Naive B cell (primary cell): ENCODE results near the gene CNTLN. TPM values are rescaled to one million over a fixed set of nuclear protein-coding genes. Genes with fewer than 3 reads are reported as not detected.
"Not testable (repeated sequence)": the region's sequence is repeated elsewhere in the genome, so short reads cannot be mapped to it uniquely, and the experiment has no call there.

ENCODE experiments used
- ATAC-seq, 2 donors: fragments of 150-1000 bp; cut with Tn5 transposase; 2 replicates each; pipeline ENCODE4 v1.10.0; 2021; ENCODE audit warnings: low read depth in 2 of 2, mild to moderate bottlenecking in 2 of 2, moderate library complexity in 2 of 2
- DNase-seq: peaks from one replicate; pipeline ENCODE4 v3.0.0; 2022
- H3K27ac Mint-ChIP-seq, 6 donors: one replicate each; pipeline ENCODE4 v1.8.0; 2020 to 2022; ENCODE audit warnings: mild to moderate bottlenecking in 6 of 6, mixed read lengths in 6 of 6, moderate library complexity in 5 of 6, inconsistent platforms in 2 of 6
- H3K27me3 Mint-ChIP-seq, 3 donors: one replicate each; pipeline ENCODE4 v1.8.0; 2021 to 2022; ENCODE audit warnings: mixed read lengths in 3 of 3, mild to moderate bottlenecking in 1 of 3
- H3K36me3 Mint-ChIP-seq, 2 donors: one replicate each; pipeline ENCODE4 v1.8.0; 2020 to 2022; ENCODE audit warnings: mixed read lengths in 2 of 2, inconsistent platforms in 1 of 2, mild to moderate bottlenecking in 1 of 2
- H3K4me1 Mint-ChIP-seq, 3 donors: one replicate each; pipeline ENCODE4 v1.8.0; 2020 to 2022; ENCODE audit warnings: mixed read lengths in 3 of 3, inconsistent platforms in 1 of 3, mild to moderate bottlenecking in 1 of 3, moderate library complexity in 1 of 3
- H3K4me3 Mint-ChIP-seq, 8 donors: one replicate each; pipeline ENCODE4 v1.8.0; 2020 to 2022; ENCODE audit warnings: mild to moderate bottlenecking in 8 of 8, mixed read lengths in 8 of 8, moderate library complexity in 8 of 8, inconsistent platforms in 2 of 8
- H3K9me3 Mint-ChIP-seq, 7 donors: one replicate each; pipeline ENCODE4 v1.8.0; 2020 to 2022; ENCODE audit warnings: mixed read lengths in 7 of 7, mild to moderate bottlenecking in 5 of 7, inconsistent platforms in 2 of 7, moderate library complexity in 1 of 7
- polyA plus RNA-seq, 6 donors: library from polyadenylated mRNA; unstranded; fragments of 300-500 nt; fragmentation: Illumina TruSeq; gene quantifications; one replicate each; pipeline ENCODE4 v1.2.3, GENCODE V29; 2021; ENCODE audit warnings: low read depth in 6 of 6

CNTLN gene
- polyA plus RNA-seq, 6 donors from 2014 or later = 0.07 TPM; not detected in 5

GRCh38 chr9:17354006-17354405 lies 219.2 kb downstream of the CNTLN start:
- not testable (repeated sequence) for H3K36me3 Mint-ChIP-seq, H3K27ac Mint-ChIP-seq, H3K4me1 Mint-ChIP-seq, H3K4me3 Mint-ChIP-seq, DNase-seq, H3K27me3 Mint-ChIP-seq, H3K9me3 Mint-ChIP-seq, ATAC-seq

GRCh38 chr9:17361378-17361777 lies 226.5 kb downstream of the CNTLN start:
- no peak for ATAC-seq
- DNase-seq = no peak
- H3K4me1 Mint-ChIP-seq = peaks cover 0 to 6% (median 0%) of the 10 kb centered on the region in 3 donors
- no peak overlapping the region for H3K4me3 Mint-ChIP-seq
- H3K27me3 Mint-ChIP-seq = no peaks in the 10 kb centered on the region
- H3K9me3 Mint-ChIP-seq = peaks cover 0 to 5% (median 0%) of the 10 kb centered on the region in 7 donors
- H3K27ac Mint-ChIP-seq = no peak overlapping the region
- no peaks in the 10 kb centered on the region for H3K36me3 Mint-ChIP-seq

GRCh38 chr9:17367035-17367434 lies 232.2 kb downstream of the CNTLN start:
- Mint-ChIP-seq H3K9me3 (peaks cover 0 to 7% (median 0%) of the 10 kb centered on the region in 7 donors), H3K36me3 (no peaks in the 10 kb centered on the region), H3K4me1 (peaks cover 0 to 6% (median 0%) of the 10 kb centered on the region in 3 donors), H3K27ac (no peak overlapping the region), H3K27me3 (no peaks in the 10 kb centered on the region), H3K4me3 (no peak overlapping the region)
- no peak for ATAC-seq
- DNase-seq = no peak

GRCh38 chr9:17380126-17380861 lies 245.5 kb downstream of the CNTLN start:
- no peaks in the 10 kb centered on the region for H3K9me3 Mint-ChIP-seq
- no peaks in the 10 kb centered on the region for H3K36me3 Mint-ChIP-seq
- H3K27ac Mint-ChIP-seq = no peak overlapping the region
- H3K4me3 Mint-ChIP-seq = no peak overlapping the region
- no peak for DNase-seq
- H3K27me3 Mint-ChIP-seq = no peaks in the 10 kb centered on the region
- H3K4me1 Mint-ChIP-seq = no peaks in the 10 kb centered on the region
- ATAC-seq = no peak

- H3K36me3 Mint-ChIP-seq = no peaks in the 10 kb centered on the region
- no peaks in the 10 kb centered on the region for H3K4me1 Mint-ChIP-seq
- no peaks in the 10 kb centered on the region for H3K9me3 Mint-ChIP-seq
- ATAC-seq = no peak
- no peak overlapping the region for H3K27ac Mint-ChIP-seq
- H3K27me3 Mint-ChIP-seq = no peaks in the 10 kb centered on the region
- DNase-seq = no peak
- no peak overlapping the region for H3K4me3 Mint-ChIP-seq
Measured at GRCh38 chr9:17387565-17387964, 252.7 kb downstream of the CNTLN start.

GRCh38 chr9:17389026-17389425 lies 254.2 kb downstream of the CNTLN start:
- Mint-ChIP-seq H3K9me3 (peaks cover 0 to 2% (median 0%) of the 10 kb centered on the region in 7 donors), H3K36me3 (no peaks in the 10 kb centered on the region), H3K27ac (no peak overlapping the region), H3K4me1 (no peaks in the 10 kb centered on the region), H3K27me3 (no peaks in the 10 kb centered on the region), H3K4me3 (no peak overlapping the region)
- DNase-seq (no peak), ATAC-seq (no peak)

- Mint-ChIP-seq H3K4me3 (no peak overlapping the region), H3K4me1 (no peaks in the 10 kb centered on the region), H3K27me3 (no peaks in the 10 kb centered on the region), H3K9me3 (peaks cover 0 to 4% (median 0%) of the 10 kb centered on the region in 7 donors), H3K27ac (no peak overlapping the region), H3K36me3 (no peaks in the 10 kb centered on the region)
- ATAC-seq (no peak), DNase-seq (no peak)
Measured at GRCh38 chr9:17394881-17395510, 260.2 kb downstream of the CNTLN start.

- ATAC-seq, H3K36me3 Mint-ChIP-seq, H3K27me3 Mint-ChIP-seq, H3K4me1 Mint-ChIP-seq, H3K9me3 Mint-ChIP-seq, H3K4me3 Mint-ChIP-seq, H3K27ac Mint-ChIP-seq, DNase-seq: not testable (repeated sequence)
Measured at GRCh38 chr9:17397166-17397728, 262.4 kb downstream of the CNTLN start.

- Mint-ChIP-seq H3K36me3 (no peaks in the 10 kb centered on the region), H3K4me3 (no peak overlapping the region), H3K4me1 (no peaks in the 10 kb centered on the region), H3K9me3 (peaks cover 0 to 4% (median 0%) of the 10 kb centered on the region in 7 donors), H3K27me3 (no peaks in the 10 kb centered on the region), H3K27ac (no peak overlapping the region)
- DNase-seq = no peak
- ATAC-seq = no peak
Measured at GRCh38 chr9:17398350-17398749, 263.5 kb downstream of the CNTLN start.

GRCh38 chr9:17401858-17402257 lies 267.0 kb downstream of the CNTLN start:
- Mint-ChIP-seq H3K27me3 (no peaks in the 10 kb centered on the region), H3K27ac (no peak overlapping the region), H3K9me3 (no peaks in the 10 kb centered on the region), H3K4me1 (no peaks in the 10 kb centered on the region), H3K4me3 (no peak overlapping the region), H3K36me3 (no peaks in the 10 kb centered on the region)
- DNase-seq = no peak
- no peak for ATAC-seq

GRCh38 chr9:17402309-17402708 lies 267.5 kb downstream of the CNTLN start:
- DNase-seq (no peak), ATAC-seq (no peak)
- Mint-ChIP-seq H3K27me3 (no peaks in the 10 kb centered on the region), H3K4me1 (no peaks in the 10 kb centered on the region), H3K9me3 (no peaks in the 10 kb centered on the region), H3K27ac (no peak overlapping the region), H3K4me3 (no peak overlapping the region), H3K36me3 (no peaks in the 10 kb centered on the region)

- ATAC-seq (no peak), DNase-seq (no peak)
- Mint-ChIP-seq H3K4me3 (no peak overlapping the region), H3K27me3 (no peaks in the 10 kb centered on the region), H3K36me3 (no peaks in the 10 kb centered on the region), H3K9me3 (no peaks in the 10 kb centered on the region), H3K4me1 (no peaks in the 10 kb centered on the region), H3K27ac (no peak overlapping the region)
Measured at GRCh38 chr9:17403539-17403938, 268.7 kb downstream of the CNTLN start.

GRCh38 chr9:17414986-17415385 lies 280.1 kb downstream of the CNTLN start:
- Mint-ChIP-seq H3K27ac (no peak overlapping the region), H3K36me3 (no peaks in the 10 kb centered on the region), H3K4me1 (no peaks in the 10 kb centered on the region), H3K9me3 (no peaks in the 10 kb centered on the region), H3K27me3 (no peaks in the 10 kb centered on the region), H3K4me3 (no peak overlapping the region)
- ATAC-seq = no peak
- no peak for DNase-seq

- H3K4me1 Mint-ChIP-seq = no peaks in the 10 kb centered on the region
- ATAC-seq = no peak
- H3K4me3 Mint-ChIP-seq = no peak overlapping the region
Measured at GRCh38 chr9:17422994-17423680, 288.3 kb downstream of the CNTLN start.

More at GRCh38 chr9:17422994-17423680, 288.3 kb downstream of the CNTLN start:
- DNase-seq = no peak
- H3K9me3 Mint-ChIP-seq = no peaks in the 10 kb centered on the region
- no peak overlapping the region for H3K27ac Mint-ChIP-seq
- no peaks in the 10 kb centered on the region for H3K27me3 Mint-ChIP-seq
- H3K36me3 Mint-ChIP-seq = no peaks in the 10 kb centered on the region
